ENCODE results near the gene MOGAT3. TPM values are rescaled to one million over a fixed set of nuclear protein-coding genes. Genes with fewer than 3 reads are reported as not detected.

MOGAT3 gene
- total and polyA plus RNA-seq, 3 experiments from 2014 or later = not detected

DNA sequence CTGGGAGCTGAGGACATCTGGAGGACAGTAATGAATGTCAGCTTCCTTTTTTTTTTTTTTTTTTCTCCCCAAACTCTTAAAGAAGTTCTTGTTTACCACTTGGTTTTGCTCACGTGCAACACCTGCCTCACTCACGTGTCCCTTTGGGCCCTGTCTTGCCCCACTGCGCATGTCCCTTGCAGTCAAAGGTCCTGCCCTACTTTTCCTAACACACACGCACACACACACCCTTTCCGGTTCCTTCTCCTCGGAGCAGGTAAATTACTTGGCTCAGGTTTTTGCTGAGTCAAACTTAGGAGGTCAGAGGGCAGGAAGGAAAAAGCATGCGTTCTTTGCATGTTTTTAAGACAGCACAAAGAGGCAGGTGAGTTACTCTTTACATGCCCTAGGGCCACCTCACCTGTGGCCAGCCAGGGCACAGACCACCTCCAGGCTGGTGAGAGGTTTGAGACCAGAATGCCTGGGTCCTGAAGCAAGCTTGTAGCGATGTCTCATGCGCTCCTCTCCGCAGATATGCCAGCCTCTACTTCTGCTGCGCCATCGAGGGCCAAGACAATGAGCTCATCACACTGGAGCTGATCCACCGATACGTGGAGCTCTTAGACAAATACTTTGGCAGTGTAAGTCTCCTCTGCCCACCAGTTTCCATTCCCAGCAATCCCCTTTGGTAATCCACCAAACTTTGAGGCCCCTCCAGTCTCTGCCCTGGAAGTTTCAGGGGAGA is 43.8 kb downstream of the MOGAT3 start:
- Histone ChIP-seq H3K4me1 (ENCODE audit: insufficient read depth, low read length) (peaks cover 14% of the 10 kb centered on the region), H3K27me3 (ENCODE audit: insufficient read depth, low read length, poor library complexity, severe bottlenecking) (peaks cover 3% of the 10 kb centered on the region), H3K9me3 (ENCODE audit: low read length) (no peaks in the 10 kb centered on the region), H3K4me3 (ENCODE audit: low read length) (no peak overlapping the region), H3K36me3 (ENCODE audit: insufficient read depth, low read length) (no peaks in the 10 kb centered on the region), H3K27ac (ENCODE audit: low read depth, low read length) (no peak overlapping the region)
- H3K27ac Mint-ChIP-seq = no peak overlapping the region
- H3K4me1 Mint-ChIP-seq = peaks cover 9 to 14% (median 14%) of the 10 kb centered on the region in 3 donors
- CTCF ChIA-PET = interaction anchor here (1.3 to 5.2 kb wide), 4 partner anchors 8 to 126 kb away, joined by 4 to 38 read pairs (median 6); partner anchors contain the start of gene VGF
- no peaks in the 10 kb centered on the region for H3K9me3 Mint-ChIP-seq
- H3K27me3 Mint-ChIP-seq = peaks cover 7 to 8% of the 10 kb centered on the region in 2 donors
- DNase-seq = no peak
- POLR2A ChIA-PET = no interaction called here
- H3K4me3 Mint-ChIP-seq = peak overlapping the region in 1 of 7 donors; percentile 66
- H3K36me3 Mint-ChIP-seq = peaks cover 5 to 26% (median 8%) of the 10 kb centered on the region in 3 donors

DNA sequence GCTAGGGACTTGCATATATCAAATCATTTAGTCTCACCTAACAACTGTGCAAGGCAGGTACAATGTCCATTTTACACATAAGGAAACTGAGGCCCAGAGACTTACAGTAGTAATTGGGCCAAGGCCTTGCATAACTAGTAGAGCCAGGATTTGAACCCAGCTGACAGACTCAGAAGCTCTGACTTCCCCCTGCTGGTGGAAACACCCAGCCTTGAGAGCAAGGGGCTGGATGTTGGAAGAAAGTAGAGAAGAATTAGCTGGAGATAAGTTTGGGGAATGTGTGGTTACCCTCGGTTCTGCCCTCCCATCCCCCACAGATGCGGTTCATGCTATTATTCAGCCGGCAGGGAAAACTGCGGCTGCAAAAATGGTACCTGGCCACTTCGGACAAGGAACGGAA is 44.6 kb downstream of the MOGAT3 start:
- H3K27me3 Mint-ChIP-seq = peaks cover 3 to 4% of the 10 kb centered on the region in 2 donors
- no peak overlapping the region for H3K27ac ChIP-seq (ENCODE audit: low read depth, low read length)
- H3K36me3 Mint-ChIP-seq = peaks cover 5 to 26% (median 8%) of the 10 kb centered on the region in 3 donors
- H3K27ac Mint-ChIP-seq = no peak overlapping the region
- H3K9me3 ChIP-seq (ENCODE audit: low read length) = no peaks in the 10 kb centered on the region
- DNase-seq = no peak
- CTCF ChIA-PET = interaction anchor here (1.3 to 5.2 kb wide), 3 partner anchors 9 to 18 kb away, joined by 4 to 38 read pairs (median 9); partner anchors contain the start of gene VGF
- POLR2A ChIA-PET = no interaction called here
- peaks cover 14% of the 10 kb centered on the region for H3K4me1 ChIP-seq (ENCODE audit: insufficient read depth, low read length)
- H3K36me3 ChIP-seq (ENCODE audit: insufficient read depth, low read length) = no peaks in the 10 kb centered on the region
- no peaks in the 10 kb centered on the region for H3K9me3 Mint-ChIP-seq
- peak overlapping the region in 5 of 7 donors; percentile 12 to 78 (median 49) for H3K4me3 Mint-ChIP-seq
- H3K27me3 ChIP-seq (ENCODE audit: insufficient read depth, low read length, poor library complexity, severe bottlenecking) = no peaks in the 10 kb centered on the region
- no peak overlapping the region for H3K4me3 ChIP-seq (ENCODE audit: low read length)
- H3K4me1 Mint-ChIP-seq = peaks cover 9 to 14% (median 14%) of the 10 kb centered on the region in 3 donors

GRCh38 chr7:101155303-101155702 is 45.5 kb downstream of the MOGAT3 start:
- peaks cover 9 to 14% (median 14%) of the 10 kb centered on the region in 3 donors for H3K4me1 Mint-ChIP-seq
- Histone ChIP-seq H3K4me3 (ENCODE audit: low read length) (peak overlapping the region; percentile 66), H3K27ac (ENCODE audit: low read depth, low read length) (peak overlapping the region; percentile 47), H3K9me3 (ENCODE audit: low read length) (no peaks in the 10 kb centered on the region), H3K4me1 (ENCODE audit: insufficient read depth, low read length) (peaks cover 14% of the 10 kb centered on the region), H3K36me3 (ENCODE audit: insufficient read depth, low read length) (no peaks in the 10 kb centered on the region), H3K27me3 (ENCODE audit: insufficient read depth, low read length, poor library complexity, severe bottlenecking) (no peaks in the 10 kb centered on the region)
- POLR2A ChIA-PET = no interaction called here
- peaks cover 2 to 4% of the 10 kb centered on the region in 2 donors for H3K27me3 Mint-ChIP-seq
- no peak for DNase-seq
- peak overlapping the region in 3 of 8 donors; percentile 43 to 66 (median 64) for H3K27ac Mint-ChIP-seq
- H3K9me3 Mint-ChIP-seq = no peaks in the 10 kb centered on the region
- CTCF ChIA-PET = interaction anchor here (1.1 to 5.2 kb wide), 3 partner anchors 10 to 63 kb away, joined by 3 to 38 read pairs (median 9); partner anchors contain the start of genes VGF and ZNHIT1
- H3K36me3 Mint-ChIP-seq = peaks cover 5 to 26% (median 8%) of the 10 kb centered on the region in 3 donors
- H3K4me3 Mint-ChIP-seq = peak overlapping the region; percentile 67 to 92 (median 71)

DNA sequence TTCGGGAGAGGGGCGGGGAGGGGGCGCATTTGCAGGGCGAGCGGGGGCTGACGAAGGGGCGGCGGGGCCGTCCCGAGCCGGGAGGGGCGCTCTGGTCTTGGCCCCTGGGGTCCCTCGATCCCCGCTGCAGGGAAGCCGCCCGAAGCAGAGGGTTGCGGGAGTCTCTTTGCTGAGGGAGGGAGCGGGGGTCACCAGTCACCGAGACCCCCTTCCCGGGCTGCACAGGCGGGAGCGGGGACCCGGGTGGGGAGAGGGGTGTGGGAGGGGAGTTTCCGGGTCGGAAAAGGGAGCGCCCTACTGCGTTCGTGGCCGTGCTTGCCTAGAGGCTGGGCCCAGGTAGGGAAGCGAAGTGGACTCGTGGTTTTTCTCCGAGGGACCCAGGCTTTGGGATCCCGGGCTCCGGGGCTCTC is 46.1 kb downstream of the MOGAT3 start:
- Mint-ChIP-seq H3K9me3 (no peaks in the 10 kb centered on the region), H3K36me3 (peaks cover 3 to 21% (median 8%) of the 10 kb centered on the region in 3 donors), H3K4me1 (peaks cover 9 to 14% (median 14%) of the 10 kb centered on the region in 3 donors), H3K27me3 (peaks cover 3 to 8% of the 10 kb centered on the region in 2 donors), H3K27ac (peak overlapping the region in 2 of 8 donors; percentile 64 to 93), H3K4me3 (peak overlapping the region; percentile 67 to 92 (median 79))
- no peaks in the 10 kb centered on the region for H3K9me3 ChIP-seq (ENCODE audit: low read length)
- H3K27me3 ChIP-seq (ENCODE audit: insufficient read depth, low read length, poor library complexity, severe bottlenecking) = no peaks in the 10 kb centered on the region
- H3K36me3 ChIP-seq (ENCODE audit: insufficient read depth, low read length) = no peaks in the 10 kb centered on the region
- H3K4me1 ChIP-seq (ENCODE audit: insufficient read depth, low read length) = peaks cover 14% of the 10 kb centered on the region
- no peak for DNase-seq
- POLR2A ChIA-PET = no interaction called here
- peak overlapping the region; percentile 66 for H3K4me3 ChIP-seq (ENCODE audit: low read length)
- H3K27ac ChIP-seq (ENCODE audit: low read depth, low read length) = peak overlapping the region; percentile 47
- CTCF ChIA-PET = interaction anchor here (1.1 to 5.2 kb wide), 5 partner anchors 11 to 63 kb away, joined by 3 to 38 read pairs (median 9); partner anchors contain the start of genes VGF and ZNHIT1

GRCh38 chr7:101153969-101154692 is 46.7 kb downstream of the MOGAT3 start, which contains the start of gene AP1S1:
Gene AP1S1, plus strand, starts transcription at chr7:101154476. Its CDS starts 39 bp downstream, at chr7:101154515.
- Histone ChIP-seq H3K36me3 (ENCODE audit: insufficient read depth, low read length) (no peaks in the 10 kb centered on the region), H3K4me1 (ENCODE audit: insufficient read depth, low read length) (peaks cover 14% of the 10 kb centered on the region), H3K27ac (ENCODE audit: low read depth, low read length) (peak within 1 kb of the TSS; percentile 47), H3K9me3 (ENCODE audit: low read length) (no peaks in the 10 kb centered on the region), H3K27me3 (ENCODE audit: insufficient read depth, low read length, poor library complexity, severe bottlenecking) (no peaks in the 10 kb centered on the region), H3K4me3 (ENCODE audit: low read length) (peak within 1 kb of the TSS; percentile 66)
- DNase-seq = peak; percentile 79 to 96 (median 88)
- POLR2A ChIA-PET = no interaction called here
- Mint-ChIP-seq H3K27me3 (peaks cover 4 to 14% of the 10 kb centered on the region in 2 donors), H3K27ac (peak within 1 kb of the TSS; percentile 43 to 93 (median 86)), H3K4me3 (peak within 1 kb of the TSS; percentile 79 to 92 (median 84)), H3K4me1 (peaks cover 9 to 14% (median 14%) of the 10 kb centered on the region in 3 donors), H3K36me3 (peaks cover 3 to 18% (median 6%) of the 10 kb centered on the region in 3 donors), H3K9me3 (no peaks in the 10 kb centered on the region)
- CTCF ChIA-PET = interaction anchor here (2.0 to 3.1 kb wide), 2 partner anchors 11 to 39 kb away, joined by 6 to 30 read pairs; no protein-coding TSS in a partner anchor

DNA sequence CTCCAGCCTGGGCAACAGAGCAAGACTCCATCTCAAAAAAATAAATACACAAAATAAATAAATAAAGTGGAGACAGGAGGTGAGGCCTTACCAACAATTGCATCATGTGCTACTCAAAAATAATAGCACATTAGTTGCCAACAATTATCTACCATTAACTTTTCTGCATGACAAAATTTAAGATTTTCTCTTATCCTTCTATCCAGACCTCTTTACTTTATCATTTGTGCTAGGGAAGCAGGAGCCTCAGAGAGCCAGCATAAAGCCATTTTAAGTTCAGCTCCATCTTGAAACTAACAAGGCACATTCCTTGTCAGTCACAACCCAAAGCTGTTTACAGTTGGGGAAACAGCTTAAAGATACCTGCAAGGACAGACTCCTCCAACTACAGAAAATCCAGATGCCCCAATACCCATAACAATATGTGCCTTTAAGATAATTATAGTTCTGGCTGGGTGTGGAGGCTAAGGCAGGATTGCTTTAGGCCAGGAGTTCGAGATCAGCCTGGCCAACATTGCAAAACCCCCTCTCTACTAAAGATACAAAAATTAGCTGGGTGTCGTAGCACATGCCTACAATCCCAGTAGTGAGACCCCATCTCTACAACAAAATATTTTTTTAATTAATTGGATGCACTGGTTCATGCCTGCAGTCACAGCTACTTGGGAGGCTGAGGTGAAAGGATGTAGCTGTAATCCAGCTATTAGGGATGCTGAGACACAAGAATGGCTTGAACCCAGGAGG is 48.8 kb downstream of the MOGAT3 start:
- Histone ChIP-seq H3K27me3 (ENCODE audit: insufficient read depth, low read length, poor library complexity, severe bottlenecking) (peaks cover 7% of the 10 kb centered on the region), H3K27ac (ENCODE audit: low read depth, low read length) (no peak overlapping the region), H3K4me3 (ENCODE audit: low read length) (no peak overlapping the region), H3K4me1 (ENCODE audit: insufficient read depth, low read length) (peaks cover 14% of the 10 kb centered on the region), H3K36me3 (ENCODE audit: insufficient read depth, low read length) (no peaks in the 10 kb centered on the region), H3K9me3 (ENCODE audit: low read length) (no peaks in the 10 kb centered on the region)
- ChIA-PET CTCF (interaction anchor here (0.7 to 3.1 kb wide), 3 partner anchors 9 to 19 kb away, joined by 3 to 30 read pairs (median 4); no protein-coding TSS in a partner anchor), POLR2A (interaction anchor here (0.7 kb wide), 1 partner anchor 14 kb away, joined by 3 read pairs; the partner anchor contains the start of gene VGF)
- DNase-seq = no peak
- H3K4me1 Mint-ChIP-seq = peaks cover 13 to 19% (median 14%) of the 10 kb centered on the region in 3 donors
- no peaks in the 10 kb centered on the region for H3K9me3 Mint-ChIP-seq
- H3K27me3 Mint-ChIP-seq = peaks cover 4 to 27% of the 10 kb centered on the region in 2 donors
- H3K36me3 Mint-ChIP-seq = peaks cover 0 to 2% (median 0%) of the 10 kb centered on the region in 3 donors
- peak overlapping the region in 2 of 7 donors; percentile 15 to 67 for H3K4me3 Mint-ChIP-seq
- peak overlapping the region in 1 of 8 donors; percentile 54 for H3K27ac Mint-ChIP-seq

All from CD8-positive, alpha-beta memory T cell (primary cell).